NOMO-1 (cell line): ENCODE results near the gene PIGS.
"Not testable (repeated sequence)": the region's sequence is repeated elsewhere in the genome, so short reads cannot be mapped to it uniquely, and the experiment has no call there.

ENCODE experiments used
- DNase-seq, 2 experiments: peaks; one replicate each; lab custom pipeline; 2025; ENCODE audit not compliant: unreplicated experiment in 2 of 2; lab: John Stamatoyannopoulos, UW

PIGS gene

GRCh38 chr17:28532050-28532960 is 39.0 kb downstream of the PIGS start:
- no peak for DNase-seq

DNA sequence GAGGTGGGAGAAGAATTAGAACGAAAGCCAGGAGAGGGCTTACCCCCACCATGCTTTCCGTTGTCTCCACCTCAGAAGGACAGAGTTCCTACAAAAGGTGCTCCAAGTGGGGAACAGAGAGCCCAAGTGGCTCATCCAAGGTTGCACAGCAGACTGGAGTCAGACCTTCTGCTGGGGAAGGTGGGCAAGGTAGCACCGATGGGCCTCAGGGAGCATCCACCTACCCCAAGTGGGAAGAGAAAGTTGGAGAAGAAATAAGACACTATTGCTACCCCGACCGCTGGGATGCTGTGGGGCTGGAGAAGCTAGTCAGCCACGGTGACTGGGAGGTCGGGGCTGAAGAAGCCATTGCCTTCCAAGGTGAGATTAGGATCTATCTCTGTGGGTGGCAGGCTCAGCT is 40.4 kb downstream of the PIGS start:
- DNase-seq = no peak

GRCh38 chr17:28530250-28530649 is 41.1 kb downstream of the PIGS start:
- DNase-seq = no peak

DNA sequence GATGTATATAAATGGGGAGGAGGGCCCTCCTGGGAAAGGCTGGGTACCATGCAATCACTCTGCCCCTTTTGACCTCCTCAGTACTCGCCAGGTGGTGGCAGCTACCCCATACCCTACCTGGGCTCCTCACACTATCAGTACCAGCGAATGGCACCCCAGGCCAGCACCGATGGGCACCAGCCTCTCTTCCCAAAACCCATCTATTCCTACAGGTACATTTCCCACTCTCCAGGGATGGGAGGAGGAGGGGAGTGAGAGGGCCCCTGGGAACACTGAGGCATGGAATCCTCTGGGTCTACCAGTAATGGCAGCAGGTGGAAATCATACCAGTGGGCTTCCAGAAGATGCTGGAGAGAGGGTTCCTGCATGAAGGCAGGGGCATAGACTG is 42.3 kb downstream of the PIGS start:
- no peak for DNase-seq

DNA sequence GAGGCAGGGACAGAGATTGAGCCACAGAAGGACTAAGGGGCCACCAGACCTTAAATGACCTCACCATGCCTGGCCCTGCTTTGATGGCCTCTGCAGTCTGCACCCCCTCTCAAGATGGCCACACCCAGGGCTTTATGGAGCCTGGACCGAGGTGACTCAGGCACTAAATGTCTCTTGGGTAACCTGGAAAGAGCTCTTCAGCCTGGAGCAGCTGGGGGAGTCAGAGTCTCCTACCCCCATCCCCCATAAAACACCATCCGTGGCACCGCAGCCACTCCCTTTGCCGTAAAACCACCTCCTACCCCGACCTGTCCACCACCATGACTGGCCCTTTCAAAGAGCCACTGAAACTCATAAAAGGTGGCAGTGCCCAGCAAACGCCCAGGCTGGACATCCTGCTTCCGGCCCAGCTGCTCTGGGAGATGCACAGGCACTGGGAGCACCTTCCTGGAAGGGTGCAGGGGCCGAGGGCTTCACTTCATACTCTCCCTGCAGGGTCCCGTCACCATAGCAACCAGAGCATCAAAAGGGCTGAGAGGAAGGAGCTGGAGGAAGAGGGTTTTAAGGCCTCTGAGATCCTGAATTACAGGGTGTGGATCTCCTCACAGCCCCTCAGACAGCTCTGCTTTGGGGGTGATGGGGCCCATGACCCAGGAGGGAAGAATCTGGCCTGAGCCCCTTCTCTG is 42.9 kb downstream of the PIGS start:
- no peak for DNase-seq

- DNase-seq = no peak
Observed at GRCh38 chr17:28527859-28528258, 43.5 kb downstream of the PIGS start.

DNA sequence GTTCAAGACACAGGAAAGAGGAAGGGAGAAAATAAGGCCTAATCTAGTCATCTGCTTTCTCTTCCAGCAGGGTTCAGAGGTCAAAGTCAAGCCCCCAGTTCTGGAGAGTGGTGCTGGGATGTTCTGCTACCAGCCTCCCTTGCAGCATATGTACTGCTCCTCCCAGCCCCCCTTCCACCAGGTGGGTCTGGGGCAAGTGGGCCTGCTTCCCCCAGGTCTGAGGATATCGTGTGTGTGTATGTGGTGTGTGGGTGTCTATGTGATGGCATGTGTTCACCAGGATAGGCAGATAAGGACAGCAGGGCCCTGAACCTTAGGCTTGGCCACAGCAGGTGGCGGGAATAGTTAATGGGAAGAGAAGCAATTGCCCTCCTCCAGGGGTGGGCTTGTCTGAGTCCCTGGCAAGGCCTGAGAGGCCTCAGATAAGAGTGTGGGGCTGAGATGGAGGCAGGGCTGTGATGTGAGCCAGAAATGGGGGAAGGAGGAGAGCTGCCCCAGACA is 44.1 kb downstream of the PIGS start:
- no peak for DNase-seq

GRCh38 chr17:28526381-28526780 is 44.9 kb downstream of the PIGS start:
- DNase-seq = no peak

DNA sequence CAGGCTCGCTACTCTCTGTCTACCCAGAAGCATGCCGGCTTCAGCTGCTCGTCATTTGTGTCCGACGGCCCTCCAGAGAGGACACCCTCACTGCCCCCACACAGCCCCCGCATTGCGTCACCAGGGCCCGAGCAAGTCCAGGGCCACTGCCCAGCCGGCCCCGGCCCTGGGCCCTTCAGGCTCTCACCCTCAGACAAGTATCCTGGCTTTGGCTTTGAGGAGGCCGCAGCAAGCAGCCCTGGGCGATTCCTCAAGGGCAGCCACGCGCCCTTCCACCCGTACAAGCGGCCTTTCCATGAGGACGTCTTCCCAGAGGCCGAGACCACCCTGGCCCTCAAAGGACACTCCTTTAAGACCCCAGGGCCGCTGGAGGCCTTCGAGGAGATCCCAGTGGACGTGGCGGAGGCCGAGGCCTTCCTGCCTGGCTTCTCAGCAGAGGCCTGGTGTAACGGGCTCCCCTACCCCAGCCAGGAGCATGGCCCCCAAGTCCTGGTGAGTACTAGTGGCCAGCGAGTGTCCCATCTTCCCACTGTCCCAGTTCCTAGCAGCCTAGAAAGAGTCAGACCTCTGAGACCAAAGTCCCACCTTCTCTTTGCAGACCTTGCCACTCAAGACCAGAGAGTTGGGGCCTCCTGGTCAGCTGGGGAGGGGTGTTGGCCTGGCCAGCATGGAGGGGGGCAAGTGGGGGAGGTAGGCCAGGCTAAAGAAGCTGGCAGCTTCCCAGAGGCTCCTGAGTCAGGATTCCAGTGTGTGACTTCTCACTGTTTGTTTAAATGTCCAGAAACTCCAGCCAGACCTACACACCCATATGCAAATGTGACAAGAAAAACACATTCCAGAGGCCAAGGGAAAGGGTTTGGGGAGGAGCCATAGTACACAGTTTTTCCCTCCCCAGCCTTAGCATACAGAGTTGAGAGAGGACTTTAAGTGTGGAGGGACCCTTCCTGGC is 46.6 kb downstream of the PIGS start:
- no peak for DNase-seq

DNA sequence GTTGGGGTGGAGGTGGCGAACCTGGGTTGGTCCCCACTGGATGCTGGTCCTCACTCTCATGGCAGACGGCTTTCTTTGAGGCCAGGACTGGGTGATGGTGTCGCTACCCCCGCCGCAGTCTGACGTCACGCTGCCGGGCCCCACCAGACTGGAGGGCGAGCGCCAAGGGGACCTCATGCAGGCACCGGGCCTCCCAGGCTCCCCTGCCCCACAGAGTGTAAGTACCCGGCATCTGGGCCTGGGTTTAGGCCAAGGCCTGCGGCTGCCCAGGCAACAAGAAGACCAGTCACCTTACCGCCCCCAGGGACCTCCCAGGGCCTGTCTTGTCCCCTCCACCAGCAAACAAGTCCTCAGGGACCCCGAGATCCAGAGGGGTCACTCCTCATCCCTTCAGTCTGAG is 47.4 kb downstream of the PIGS start:
- no peak for DNase-seq

- no peak for DNase-seq
Observed at GRCh38 chr17:28523186-28523585, 48.1 kb downstream of the PIGS start.

DNA sequence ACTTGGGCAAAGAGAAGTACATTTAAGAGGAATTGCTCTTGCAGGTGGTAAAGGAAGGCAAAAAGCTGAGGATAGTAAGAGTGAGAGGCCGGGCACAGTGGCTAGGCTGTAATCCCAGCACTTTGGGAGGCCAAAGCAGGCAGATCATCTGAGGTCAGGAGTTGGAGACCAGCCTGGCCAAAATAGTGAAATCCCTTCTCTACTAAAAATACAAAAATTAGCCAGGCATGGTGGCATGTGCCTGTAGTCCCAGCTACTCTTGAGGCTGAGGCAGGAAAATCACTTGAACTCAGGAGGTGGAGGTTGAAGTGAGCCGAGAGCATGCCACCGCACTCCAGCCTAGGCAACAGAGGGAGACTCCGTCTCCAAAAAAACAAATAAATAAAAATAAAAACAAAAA is 49.0 kb downstream of the PIGS start:
- not testable (repeated sequence) for DNase-seq

- DNase-seq = no peak
Observed at GRCh38 chr17:28521311-28522085, 49.8 kb downstream of the PIGS start.

DNA sequence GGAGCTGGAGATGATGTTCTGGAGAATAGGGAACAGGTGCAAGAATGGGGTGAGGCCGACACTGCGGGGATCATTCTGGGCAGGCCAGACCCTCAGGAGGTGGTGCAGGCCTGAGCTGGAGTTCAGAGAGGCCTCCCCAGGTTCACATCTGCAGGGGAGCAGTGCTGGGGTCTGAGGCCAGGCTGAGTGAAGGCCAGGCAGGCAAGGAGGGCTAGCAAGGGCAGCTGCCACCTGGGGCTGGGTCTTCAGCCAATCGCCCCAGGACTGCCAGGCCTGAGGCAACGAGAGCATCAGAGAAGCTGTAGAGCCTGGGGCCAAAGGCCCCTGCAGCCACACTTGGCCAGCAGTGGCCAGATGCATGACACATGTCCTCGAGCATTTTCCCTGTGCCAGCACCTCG is 50.6 kb downstream of the PIGS start:
- no peak for DNase-seq

DNA sequence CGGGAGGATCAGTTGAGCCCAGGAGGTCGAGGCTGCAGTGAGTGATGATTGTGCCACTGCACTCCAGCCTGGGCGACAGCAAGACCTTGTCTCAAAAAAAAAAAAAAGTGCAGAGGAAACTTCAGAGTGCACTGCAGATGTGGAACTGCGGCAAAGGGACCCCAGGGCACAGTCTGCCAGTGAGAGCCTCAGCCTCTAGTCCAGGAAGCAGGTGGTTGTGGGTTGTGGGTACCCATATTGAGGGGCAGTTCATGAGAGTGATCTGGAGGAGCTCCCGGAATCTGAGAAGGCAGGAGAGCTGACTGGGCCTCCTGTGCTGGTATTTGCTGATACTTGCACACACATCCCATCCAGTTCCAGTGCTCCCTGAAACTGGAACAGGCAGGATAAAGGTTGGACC is 52.1 kb downstream of the PIGS start:
- DNase-seq = no peak

GRCh38 chr17:28518578-28518977 is 52.7 kb downstream of the PIGS start:
- DNase-seq = no peak

- peak; percentile 8 to 80 for DNase-seq
Observed at GRCh38 chr17:28518132-28518531, 53.2 kb downstream of the PIGS start.

DNA sequence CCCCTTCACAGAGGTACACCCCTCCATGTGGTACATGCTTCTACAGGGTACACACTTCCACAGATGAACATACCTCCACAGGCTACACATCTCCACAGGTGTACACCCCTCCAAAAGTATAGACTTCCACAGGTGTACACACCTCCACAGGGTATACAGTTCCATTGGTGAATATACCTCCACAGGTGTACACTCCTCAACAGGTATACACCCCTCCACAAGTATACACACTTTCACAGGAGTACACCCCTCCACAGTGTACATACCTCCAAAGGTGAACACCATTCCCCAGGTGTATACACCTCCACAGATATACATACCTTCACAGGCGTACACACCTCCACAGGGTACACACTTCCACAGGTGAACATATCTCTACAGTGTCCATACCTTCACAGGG is 55.8 kb downstream of the PIGS start:
- DNase-seq = no peak

DNA sequence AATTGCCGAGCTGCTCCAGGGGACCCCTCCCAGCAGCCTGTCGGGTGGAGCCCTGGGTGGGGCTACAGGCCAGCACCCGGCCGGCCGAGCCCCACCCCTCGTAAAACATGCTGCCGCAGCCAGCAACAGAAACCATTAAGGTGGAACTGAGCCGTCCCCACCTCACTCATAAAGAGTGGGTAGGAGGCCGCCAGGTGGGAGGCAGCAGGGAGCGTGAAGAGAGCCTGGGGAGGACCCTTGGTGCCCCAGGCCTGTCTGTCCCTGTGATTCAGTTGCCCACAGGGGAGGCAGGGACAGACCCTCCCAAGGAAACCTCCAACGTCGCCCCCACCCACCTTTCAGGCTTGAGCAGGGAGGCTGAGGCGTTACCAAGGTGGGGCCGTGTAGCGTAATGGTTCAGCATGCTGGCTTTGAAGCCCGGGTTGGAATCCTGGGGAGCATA is 56.7 kb downstream of the PIGS start:
- no peak for DNase-seq

- no peak for DNase-seq
Observed at GRCh38 chr17:28513476-28513875, 57.8 kb downstream of the PIGS start.
